HG03139 (cell line): ENCODE data around the gene GBA3.

Experiments
- ATAC-seq: cut with Tn5 transposase; IDR thresholded peaks from one replicate; pipeline ENCODE4 v1.9.1; 2021; ENCODE audit not compliant: unreplicated experiment

GBA3 gene

DNA sequence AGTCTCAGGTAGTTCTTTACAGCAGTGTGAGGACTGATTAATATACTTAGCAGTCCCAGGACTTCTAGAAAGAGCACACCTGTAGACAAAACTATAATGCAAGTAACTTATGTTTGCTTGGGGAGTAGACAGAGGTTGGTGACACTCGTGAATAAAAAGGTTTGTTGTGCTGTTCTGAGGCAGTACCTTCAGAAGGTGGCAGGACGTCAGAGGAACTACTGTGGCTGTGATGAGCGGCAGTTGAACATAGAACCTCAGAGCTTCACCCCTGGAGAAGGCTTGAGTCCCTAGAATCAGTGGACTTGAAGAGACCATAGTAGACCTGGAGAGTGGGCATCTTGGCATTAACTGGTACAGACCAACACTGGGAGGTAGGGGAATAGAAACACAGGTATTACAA is 3.3 kb upstream of the GBA3 start:
- ATAC-seq: no peak

DNA sequence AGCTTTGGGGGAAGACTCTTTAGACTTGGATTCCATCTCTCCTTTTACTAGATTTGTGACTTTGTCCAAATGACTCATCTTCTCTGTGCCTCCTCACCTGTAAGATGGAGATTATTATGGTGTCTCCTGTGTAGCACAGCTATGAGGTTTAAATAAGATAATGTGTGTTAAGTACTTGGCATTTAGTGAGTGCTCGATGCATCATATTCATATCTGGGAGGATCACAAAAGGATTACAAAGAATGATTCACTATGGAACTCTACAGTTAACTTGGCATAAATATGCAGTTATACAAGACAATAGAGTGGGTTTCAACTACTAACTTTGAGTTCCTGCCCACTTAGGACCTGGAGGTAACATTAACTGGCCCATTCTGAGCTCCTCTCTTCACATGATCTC is 2.3 kb downstream of the GBA3 start:
- no peak for ATAC-seq

DNA sequence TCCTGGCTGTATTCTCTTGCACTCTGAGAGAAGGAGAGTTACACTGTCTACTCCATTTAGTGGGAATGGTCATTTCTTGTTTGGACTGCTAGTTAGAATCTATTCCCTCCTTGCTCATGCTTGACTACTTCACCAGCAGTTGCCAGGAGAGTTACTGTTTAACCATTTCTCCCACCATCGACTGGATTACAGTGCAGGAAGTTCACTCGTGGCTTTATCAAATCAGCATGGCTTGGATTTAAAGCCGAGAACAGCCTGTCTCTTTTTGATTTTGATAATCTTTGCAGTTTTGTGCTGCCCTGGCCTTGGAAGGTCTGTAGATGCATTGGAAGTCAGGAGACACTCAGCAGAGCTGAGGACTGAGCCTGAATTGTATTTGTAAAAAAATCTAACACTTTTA is 3.2 kb downstream of the GBA3 start:
- no peak for ATAC-seq

DNA sequence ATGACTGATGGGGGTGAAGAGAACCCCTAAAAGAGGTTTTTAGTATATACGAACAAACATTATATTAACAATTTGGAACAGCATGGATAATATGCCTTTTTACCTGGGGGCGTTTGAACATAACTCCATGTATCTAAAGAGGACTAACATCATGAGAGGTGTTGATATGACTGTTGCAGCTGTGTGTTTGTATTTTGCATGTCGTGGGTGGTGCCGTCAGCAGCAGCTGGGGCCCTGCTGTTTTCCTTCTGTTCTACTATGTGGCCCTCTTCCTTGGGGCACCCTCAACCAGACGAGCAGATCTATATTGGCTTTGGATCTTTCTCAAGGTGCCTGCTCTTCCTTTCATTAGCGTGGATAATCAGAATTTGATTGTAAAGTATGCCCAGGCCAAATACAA is 11.2 kb downstream of the GBA3 start:
- ATAC-seq: no peak

DNA sequence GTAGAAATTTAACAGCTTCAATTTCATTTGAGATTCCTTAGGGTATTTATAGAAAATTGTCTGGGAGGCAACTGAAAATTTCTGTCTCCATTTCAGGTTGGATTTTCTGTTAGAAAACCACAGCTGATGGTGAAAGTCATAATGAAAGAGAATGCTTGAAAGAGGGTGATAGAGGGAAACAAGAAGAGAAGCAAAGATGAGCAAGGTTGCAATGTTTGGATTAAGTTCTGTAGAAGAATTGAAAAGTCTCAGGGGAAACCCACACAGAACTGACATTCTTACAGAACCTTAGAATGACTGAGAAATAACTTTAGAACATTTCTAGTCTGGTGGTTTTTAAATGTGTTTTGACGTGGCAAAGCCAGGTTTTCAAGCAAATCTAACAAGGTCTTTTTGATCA is 14.7 kb downstream of the GBA3 start:
- ATAC-seq: no peak

DNA sequence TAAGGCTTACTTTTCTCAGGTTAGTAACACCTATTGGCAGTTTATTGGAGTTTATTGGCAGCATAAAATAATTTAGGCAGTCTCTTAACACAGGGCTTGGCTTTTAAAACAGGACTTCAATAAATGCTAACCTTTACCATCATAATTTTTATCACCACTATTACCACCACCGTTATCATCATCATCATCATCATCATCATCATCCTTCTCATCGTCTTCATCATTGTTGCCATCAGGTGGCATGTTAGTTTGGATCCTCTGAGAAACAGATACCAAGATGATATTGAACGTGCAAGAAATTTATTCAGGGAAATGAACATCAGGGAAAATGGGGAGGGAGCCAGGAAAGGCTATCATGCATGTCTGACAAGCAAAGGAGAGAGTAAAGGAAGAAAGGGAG is 16.2 kb downstream of the GBA3 start:
- no peak for ATAC-seq

GRCh38 chr4:22712105-22712504 is 19.4 kb downstream of the GBA3 start:
- ATAC-seq: no peak

DNA sequence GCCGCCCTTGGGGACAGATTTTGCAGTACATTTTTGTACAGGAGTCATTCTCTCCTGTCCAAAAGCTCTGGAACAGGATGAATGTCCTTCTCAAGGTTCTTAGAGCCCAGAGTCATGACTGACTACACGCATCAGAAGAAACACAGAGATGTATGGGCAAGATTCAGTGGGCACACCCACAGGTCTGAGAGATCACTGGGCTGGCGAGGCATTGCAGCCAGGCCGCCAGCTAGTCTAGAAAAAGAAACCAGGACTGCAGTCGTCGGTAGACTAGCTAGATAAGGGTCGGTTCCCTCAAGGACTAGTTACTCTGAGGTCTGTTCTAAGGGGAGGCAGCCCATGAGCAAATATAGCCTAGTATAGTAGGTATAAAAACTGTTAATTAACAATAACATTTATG is 19.8 kb downstream of the GBA3 start:
- ATAC-seq: no peak

- ATAC-seq: no peak
These were observed 21.1 kb downstream of the GBA3 start for GRCh38 chr4:22713841-22714240.

DNA sequence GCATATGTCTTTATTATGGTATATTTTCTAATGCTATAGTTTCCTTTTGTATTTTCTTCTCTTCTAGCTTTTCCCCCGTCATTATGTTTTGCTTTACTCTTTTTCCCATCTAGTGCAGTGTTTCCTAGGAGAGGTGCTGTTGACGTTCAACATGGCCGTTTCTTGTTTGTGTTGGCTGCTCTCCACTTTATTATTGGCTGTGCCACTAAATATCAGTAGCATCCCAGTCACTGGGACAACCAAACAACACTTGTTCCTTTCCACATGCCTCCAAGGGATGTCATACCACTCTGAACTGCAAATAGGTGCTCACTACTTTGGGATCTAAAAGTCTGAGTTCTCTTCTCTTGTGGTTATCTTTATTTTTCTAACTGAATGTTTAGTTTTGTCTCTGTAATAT is 26.5 kb downstream of the GBA3 start:
- ATAC-seq: no peak

- no peak for ATAC-seq
These were observed 27.4 kb downstream of the GBA3 start for GRCh38 chr4:22720091-22720490.

DNA sequence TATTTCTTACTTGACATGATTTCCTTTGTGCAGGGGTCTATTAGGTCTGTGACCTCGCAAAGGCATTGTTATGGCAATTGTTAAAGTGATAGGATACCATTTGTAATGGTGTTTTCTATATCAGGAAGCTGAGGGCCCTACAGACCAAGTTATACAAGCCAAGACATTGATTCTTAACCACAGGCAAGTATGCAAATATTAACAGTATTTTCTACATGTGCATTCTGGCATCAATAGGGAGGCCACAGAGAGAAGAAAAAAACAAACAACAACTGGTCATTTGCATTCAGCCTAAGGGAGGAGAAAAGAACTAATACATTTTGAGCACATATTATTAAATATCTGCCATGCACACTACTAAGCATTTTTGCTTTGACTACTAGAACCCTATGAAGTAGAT is 28.5 kb downstream of the GBA3 start:
- no peak for ATAC-seq

DNA sequence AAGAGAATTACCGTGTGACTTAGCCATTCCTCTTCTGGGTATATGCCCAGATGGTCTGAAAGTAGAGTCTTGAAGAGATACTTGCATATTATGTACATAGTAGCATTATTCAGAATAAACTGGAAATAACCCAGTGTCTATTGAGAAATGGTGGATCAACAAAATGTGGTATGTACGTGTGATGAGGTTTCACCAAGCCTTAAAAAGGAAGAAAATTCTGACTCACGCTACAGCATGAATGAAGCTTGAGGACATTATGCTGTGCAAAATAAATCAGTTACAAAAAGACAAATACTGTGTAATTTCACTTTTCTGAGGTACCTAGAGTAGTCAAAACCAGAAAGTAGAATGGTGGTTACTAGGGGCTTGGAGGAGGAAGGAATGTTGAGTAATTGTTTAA is 37.3 kb downstream of the GBA3 start:
- ATAC-seq: no peak

DNA sequence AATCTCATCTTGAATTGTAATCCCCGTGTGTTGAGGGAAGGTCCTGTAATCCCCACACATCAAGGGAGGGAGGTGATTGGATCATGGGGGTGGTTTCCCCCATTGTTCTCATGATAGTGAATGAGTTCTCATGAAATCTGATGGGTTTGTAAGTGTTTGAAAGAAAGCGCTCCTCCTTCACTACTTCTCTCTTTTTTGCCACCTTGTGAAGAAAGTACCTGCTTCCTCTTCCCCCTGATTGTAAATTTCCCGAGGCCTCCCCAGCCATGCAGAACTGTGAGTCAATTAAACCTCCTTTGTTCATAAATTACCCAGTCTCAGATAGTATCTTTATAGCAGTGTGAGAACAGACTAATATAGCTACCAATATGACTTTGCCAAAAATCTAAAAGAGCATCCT is 41.1 kb downstream of the GBA3 start:
- no peak for ATAC-seq

DNA sequence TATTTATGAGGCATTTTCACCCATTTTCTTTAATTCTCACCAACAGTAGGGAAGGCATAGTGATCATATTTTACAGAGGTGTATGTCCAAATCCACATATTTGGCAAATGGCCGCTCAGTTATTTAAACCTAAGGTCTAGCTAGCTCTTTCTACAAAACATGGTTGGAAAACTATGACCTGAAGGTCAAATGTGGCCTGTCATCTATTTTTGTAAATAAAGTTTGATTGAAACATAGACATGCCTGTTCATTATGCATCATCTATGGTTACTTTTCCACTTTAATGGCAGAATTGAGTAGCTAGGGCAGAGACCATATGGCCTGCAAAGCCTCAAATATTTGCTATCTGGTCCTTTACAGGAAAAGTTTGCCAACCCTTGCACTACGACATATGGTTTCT is 44.2 kb downstream of the GBA3 start:
- no peak for ATAC-seq

DNA sequence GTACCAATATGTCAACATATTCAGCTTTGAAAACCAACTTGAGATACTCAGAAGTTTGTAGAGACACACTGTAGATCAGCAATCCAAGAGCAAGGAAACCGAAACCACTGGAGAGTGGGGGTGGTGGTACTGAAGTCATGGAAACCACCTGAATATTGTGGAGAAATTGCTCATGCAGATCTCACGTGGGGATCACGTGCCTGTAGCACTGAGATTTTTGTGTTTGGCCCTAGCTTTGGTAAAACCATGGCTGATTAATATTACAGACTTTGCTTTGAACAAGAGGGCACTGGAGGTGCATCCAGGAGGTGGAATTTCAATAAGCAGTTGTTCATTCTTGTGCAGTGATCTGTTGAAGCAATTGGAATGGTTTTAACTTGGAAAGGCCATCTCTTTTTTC is 47.2 kb downstream of the GBA3 start:
- no peak for ATAC-seq

- ATAC-seq: no peak
These were observed 49.0 kb downstream of the GBA3 start for GRCh38 chr4:22741744-22742143.

DNA sequence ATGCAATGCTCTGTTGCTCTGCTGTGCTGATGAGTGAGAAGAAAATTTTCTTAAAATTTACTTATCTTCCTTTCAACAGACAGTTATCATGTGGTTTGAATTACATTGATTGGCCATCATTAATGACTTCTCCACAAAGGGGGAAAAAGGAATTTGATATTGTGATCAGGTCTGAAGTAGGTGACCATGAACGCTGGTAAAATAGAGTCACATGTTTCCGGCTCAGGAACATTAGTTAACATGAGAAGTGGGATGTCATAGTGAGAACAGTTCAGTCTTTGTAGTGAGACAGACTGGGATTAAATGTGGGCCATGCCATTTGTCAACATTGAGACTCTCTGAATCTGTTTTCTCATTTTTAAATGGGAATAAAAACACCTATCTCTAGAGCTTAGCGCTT is 50.6 kb downstream of the GBA3 start:
- no peak for ATAC-seq

DNA sequence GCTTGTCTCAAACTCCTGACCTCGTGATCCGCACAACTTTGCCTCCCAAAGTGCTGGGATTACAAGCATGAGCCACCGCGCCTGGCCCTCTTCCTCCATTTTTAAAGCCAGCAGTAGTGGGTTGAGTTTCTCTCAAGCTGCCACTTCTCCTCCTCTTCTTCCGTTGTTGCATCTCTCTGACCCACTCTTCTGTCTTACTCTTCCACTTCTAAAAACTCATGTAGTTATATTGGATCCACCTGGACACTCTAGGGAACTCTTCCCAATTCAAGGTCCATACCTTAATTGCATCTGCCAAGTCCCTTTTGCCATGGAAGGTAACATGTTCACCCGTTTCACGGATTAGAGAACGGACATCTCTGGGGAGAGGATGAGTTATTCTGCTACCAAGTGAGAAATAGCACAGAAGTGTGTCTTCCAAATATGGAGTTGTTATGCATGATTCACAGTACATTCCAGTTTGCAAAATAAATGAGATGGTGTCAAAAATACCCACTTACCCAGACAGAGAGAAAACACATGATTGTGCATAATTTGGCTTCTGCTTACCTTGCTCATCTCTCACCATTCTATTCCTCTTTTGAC is 51.8 kb downstream of the GBA3 start:
- no peak for ATAC-seq

DNA sequence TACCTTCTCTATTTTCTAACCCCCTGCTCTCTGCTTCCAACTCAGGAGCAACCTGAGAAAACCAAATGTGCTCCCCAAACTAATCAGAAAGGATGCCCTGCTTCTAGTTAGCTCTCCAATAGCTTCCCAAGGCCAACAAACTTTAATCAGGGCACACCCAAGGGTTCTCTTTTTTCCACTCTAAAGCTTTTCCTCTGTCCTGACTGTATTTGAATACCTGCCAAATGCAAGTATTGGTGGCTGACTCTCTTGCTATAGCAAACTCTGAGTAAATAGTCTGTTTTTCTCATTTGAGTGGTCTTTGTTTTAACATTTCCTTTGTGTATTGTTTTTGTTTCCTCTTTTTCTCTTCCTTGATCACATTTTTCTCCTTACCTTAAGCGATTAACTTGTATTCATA is 52.5 kb downstream of the GBA3 start:
- ATAC-seq: no peak

DNA sequence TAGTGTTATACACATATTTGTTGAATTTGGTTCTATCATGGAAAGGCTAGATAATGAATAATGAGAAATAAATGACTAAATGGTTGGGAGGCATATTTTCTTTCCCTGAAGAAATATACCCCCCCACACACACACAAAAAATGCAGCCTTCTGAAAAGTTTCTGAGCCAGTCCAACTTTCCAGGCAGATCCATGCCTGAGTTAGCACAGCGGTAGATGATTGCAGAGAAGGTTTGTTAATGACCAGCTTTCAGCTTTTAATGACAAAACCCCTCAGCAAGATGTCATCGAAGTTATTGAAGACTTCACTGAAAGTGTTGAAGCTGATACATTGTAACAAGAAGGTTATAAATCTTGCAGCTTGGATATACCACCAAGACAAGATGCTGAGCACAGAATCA is 61.4 kb downstream of the GBA3 start:
- no peak for ATAC-seq

- no peak for ATAC-seq
These were observed 69.8 kb downstream of the GBA3 start for GRCh38 chr4:22762548-22762947.

DNA sequence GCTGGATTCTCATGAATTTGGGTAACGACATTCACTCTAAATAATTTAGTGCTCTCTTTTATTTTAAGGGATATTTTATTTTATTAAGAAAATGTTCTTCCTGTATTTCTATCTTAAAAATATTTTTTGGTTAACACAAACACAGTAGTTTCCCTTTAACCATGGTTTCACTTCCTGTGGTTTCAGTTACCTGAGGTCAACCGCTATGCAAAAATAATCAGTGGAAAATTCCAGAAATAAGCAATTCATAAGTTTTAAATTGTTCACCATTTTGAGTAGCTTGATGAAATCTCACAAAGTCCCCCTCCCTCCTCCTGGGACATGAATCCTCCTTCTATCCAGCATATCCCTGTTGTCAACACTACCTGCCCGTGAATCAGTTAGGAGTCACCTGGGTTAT is 71.4 kb downstream of the GBA3 start:
- no peak for ATAC-seq

DNA sequence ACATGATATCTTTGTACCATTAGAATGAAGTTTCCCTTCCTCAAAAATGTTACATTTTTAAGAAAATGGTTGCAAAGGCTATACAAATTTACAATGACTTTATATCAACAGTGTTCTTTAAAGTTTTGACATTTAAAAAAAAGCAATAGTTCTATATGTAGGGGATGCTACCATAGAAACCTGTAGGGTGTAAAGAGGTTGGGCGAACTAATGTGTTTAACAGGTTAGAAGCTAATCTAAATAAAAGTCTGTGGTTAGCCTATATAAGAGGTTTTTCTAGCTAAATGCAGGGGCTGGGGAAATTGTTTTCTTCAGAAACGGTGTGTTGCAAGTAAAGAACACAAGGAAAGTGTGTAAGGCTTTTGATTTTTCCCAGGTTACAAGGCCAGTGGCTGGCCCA is 73.3 kb downstream of the GBA3 start:
- ATAC-seq: no peak
